NCI-H2196 (cell line): ENCODE measurements around the gene PACSIN2.
A peak's percentile ranks its signal among the peaks of the same experiment; 100 is the strongest.

Source experiments
- DNase-seq: peaks from one replicate; lab custom pipeline; 2025; ENCODE audit not compliant: unreplicated experiment; lab: John Stamatoyannopoulos, UW

The PACSIN2 gene

GRCh38 chr22:42833104-42833503 is 181.8 kb downstream of the PACSIN2 start:
- DNase-seq, result no peak

GRCh38 chr22:42831712-42832111 is 183.2 kb downstream of the PACSIN2 start:
- DNase-seq, result no peak

- DNase-seq, result no peak
These were observed 184.8 kb downstream of the PACSIN2 start for GRCh38 chr22:42830161-42830560.

GRCh38 chr22:42829302-42829701 is 185.6 kb downstream of the PACSIN2 start:
- DNase-seq, result no peak

GRCh38 chr22:42825796-42826195 is 189.2 kb downstream of the PACSIN2 start:
- DNase-seq, result no peak

GRCh38 chr22:42821386-42821785 is 193.6 kb downstream of the PACSIN2 start:
- no peak for DNase-seq

GRCh38 chr22:42820045-42820763 is 194.7 kb downstream of the PACSIN2 start:
- DNase-seq, result peak; percentile 66
